Kidney capillary endothelial cell (primary cell): ENCODE data around the gene EYA3.

Source experiments
- DNase-seq: peaks from one replicate; pipeline ENCODE4 v3.0.0-alpha.2; 2018; ENCODE audit warnings: low spot score

EYA3 gene

DNA sequence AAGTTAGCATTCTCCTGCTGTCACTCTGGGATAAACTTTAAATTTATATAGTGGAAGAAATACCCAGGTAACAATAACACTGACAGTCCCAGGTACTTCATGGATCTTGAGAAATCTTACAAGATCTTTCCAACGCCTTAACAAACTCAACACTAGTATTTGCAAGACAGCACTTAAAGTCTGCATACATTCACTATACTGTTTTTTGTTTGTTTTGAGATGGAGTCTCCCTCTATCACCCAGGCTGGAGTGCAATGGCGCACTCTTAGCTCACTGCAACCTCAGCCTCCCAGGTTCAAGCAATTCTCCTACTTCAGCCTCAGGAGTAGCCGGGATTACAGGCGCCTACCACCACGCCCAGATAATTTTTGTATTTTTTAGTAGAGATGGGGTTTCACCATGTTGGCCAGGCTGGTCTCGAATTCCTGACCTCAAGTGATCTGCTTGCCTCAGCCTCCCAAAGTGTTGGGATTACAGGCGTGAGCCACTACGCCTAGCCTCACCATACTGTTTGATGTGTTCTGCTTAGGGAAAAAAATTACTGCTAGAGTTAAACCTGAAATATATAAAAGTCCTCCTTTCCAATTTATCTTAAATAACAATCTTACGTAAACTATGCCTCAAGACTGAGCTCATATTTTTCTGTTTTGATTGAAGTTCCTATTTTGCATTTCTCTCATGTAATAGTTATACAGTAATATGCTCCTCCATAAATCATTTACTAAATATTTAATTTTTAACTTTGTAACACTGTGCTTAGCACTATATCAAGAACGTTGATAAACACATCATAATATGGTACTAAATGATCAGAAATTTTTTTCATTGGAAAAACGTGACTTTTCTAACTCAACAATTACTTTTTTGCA, 17.5 kb downstream of the EYA3 start:
- DNase-seq: no peak

- no peak for DNase-seq
These were observed 20.8 kb downstream of the EYA3 start for GRCh38 chr1:28067523-28068090.

DNA sequence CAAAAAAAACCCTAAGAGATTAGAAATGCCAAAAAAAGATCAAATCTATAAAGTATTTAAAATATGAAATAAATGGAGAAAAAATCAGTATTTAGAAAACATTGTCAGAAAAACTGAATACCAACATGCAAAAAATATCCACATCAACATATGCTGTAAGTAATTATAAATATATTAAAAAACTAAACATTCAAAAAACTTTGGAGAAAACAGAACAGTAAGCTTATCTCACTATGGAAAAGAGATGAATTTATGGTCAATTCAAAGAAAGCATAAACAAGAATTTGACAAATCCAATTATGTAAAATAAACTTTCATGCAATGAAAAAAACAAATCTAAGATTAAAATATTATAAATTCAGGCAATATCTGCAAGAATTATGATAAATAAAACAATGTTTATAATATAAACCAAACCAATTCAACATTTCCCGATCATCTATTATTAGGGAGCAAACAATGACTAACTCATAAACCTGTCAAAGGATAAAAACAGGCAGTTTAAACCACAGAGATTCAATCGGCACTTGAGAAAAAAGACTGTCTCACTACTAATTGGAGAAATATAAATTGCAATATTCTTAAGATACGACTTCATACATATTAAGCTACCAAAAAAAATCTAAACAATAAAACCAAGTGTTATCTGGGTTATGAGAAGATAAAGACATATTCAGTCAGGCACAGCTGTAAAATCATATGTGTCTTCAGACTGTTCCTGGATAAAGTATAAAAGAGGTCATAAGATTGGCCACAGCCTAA, 21.8 kb downstream of the EYA3 start:
- DNase-seq: no peak

DNA sequence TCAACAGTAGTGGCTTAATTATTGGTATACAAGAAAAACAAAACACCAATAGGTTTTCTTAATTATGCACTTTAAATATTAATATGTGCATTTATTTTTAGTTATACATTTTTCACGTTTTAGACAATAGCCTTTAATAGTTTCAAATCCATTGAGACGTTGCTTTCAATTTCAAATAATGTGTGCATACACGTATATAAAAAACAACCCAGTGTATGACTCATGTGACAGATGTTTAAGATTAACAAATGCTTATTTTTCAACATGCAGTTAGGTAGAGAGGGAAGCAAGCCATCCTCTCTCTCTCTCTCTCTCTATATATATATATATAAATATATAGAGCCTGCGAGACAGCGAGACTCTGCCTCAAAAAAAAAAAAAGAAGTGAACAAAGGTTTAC, 24.3 kb downstream of the EYA3 start:
- peak; percentile 56 for DNase-seq

DNA sequence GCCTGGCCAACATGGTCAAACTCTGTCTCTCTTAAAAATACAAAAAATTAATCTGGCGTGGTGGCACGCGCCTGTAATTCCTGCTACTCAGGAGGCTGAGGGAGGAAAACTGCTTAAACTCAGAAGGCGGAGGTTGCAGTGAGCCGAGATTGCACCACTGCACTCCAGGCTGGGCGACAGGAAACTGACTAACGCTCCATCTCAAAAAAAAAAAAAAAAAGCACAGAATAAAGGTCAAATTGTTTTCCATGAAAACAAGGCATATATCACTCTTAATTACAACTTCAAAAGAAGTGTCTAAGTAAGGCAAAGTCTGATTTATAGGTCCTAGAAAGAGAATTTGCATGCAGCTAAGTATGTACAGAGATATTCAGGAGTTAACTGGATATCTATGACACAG, 25.6 kb downstream of the EYA3 start:
- peak; percentile 75 for DNase-seq

GRCh38 chr1:28058971-28059878, 29.2 kb downstream of the EYA3 start:
- DNase-seq: no peak

GRCh38 chr1:28058168-28058567, 30.2 kb downstream of the EYA3 start:
- no peak for DNase-seq

GRCh38 chr1:28056129-28056925, 32.1 kb downstream of the EYA3 start:
- DNase-seq: no peak

DNA sequence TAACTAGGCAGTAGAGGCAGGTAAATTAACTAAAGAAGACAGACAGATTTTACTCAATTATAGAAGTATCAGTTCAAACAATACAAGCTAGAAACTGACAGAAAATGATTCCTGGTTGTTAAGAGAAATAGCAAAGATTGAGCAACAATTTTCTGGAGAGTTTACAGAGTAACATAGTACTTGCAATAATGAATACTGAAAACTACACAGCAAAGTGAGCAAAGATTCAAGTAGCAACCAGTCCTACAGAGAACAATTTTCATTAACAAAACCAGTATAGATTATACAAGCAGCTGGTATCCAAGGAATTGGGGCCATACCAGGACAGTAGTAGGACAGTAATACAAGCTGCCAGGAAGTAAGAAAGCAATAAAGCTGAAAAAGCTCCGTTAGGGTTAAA, 37.6 kb downstream of the EYA3 start:
- no peak for DNase-seq

- DNase-seq: no peak
These were observed 41.7 kb downstream of the EYA3 start for GRCh38 chr1:28046716-28047115.

DNA sequence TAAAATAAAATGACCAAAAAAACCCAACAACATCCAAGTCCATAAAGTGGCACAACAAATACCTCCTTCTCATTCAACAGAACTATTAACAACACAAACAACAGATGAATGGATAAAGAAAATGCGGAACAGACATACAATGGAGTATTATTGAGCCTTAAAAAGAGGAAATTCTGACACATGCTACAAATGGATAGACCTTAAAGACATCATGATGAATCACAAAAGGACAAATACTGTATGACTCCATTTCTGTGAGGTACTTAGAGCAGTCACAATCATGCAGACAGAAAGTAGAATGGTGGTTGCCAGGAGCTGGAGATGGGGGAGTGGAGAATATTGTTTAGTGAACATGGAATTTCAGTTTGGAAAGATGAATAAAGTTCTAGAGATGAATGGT, 42.6 kb downstream of the EYA3 start:
- DNase-seq: peak; percentile 79

- no peak for DNase-seq
These were observed 44.0 kb downstream of the EYA3 start for GRCh38 chr1:28044399-28044798.

GRCh38 chr1:28039341-28039740, 49.1 kb downstream of the EYA3 start:
- DNase-seq: no peak

DNA sequence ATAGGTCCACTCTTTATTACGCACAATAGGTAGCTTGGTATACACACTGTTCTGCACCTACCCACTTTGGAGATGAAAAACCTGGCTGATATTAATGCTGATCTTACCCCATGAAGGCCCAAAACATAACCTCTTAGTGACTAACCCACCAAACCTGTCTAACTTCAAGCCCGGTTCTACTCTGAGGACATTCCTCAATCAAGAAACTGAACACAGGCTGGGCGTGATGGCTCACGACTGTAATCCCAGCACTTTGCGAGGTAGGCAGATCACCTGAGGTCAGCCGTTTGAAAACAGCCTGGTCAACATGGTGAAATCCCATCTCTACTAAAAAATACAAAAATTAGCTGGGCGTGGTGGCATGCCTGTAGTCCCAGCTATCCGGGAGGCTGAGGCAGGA, 50.5 kb downstream of the EYA3 start:
- DNase-seq: no peak

GRCh38 chr1:28037206-28037605, 51.2 kb downstream of the EYA3 start:
- no peak for DNase-seq

DNA sequence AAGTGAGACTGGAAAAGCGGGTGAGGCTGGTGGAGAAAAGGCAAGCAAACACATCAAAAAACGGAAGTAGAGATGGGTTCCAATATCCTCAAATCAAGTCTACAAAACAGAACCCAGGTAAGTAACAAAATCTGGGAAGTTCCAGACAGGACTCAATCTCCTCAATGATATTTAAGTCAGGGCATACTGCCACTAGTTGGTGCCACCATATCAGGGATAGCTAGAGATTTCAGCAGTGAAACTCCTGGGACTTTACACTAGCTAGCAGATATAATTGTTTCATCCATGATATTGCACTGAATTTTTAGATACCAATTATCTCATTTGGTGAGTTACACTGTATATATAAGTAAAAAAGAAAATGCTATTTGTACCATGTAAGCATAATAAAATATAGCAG, 52.0 kb downstream of the EYA3 start:
- no peak for DNase-seq

GRCh38 chr1:28035420-28035819, 53.0 kb downstream of the EYA3 start:
- DNase-seq: no peak

GRCh38 chr1:28032281-28032680, 56.1 kb downstream of the EYA3 start:
- DNase-seq: no peak

DNA sequence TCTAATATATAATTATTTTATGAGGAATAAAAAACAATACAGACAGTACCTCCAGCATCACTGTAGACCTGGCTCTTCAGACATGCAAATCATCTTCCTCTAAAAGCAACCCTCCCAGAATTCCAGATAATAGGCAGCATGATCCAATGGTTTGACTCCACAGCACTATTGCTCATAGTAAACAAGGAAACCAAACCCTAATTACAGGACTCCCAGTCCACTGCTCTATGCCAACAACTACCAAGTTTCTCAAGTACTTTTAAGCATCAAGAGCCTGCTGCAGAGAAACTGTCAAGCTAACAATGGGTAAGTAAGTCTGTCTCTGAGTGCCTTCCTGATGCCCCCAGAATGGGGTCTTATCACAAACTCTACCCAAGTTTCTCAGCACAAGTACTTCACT, 57.2 kb downstream of the EYA3 start:
- DNase-seq: no peak

DNA sequence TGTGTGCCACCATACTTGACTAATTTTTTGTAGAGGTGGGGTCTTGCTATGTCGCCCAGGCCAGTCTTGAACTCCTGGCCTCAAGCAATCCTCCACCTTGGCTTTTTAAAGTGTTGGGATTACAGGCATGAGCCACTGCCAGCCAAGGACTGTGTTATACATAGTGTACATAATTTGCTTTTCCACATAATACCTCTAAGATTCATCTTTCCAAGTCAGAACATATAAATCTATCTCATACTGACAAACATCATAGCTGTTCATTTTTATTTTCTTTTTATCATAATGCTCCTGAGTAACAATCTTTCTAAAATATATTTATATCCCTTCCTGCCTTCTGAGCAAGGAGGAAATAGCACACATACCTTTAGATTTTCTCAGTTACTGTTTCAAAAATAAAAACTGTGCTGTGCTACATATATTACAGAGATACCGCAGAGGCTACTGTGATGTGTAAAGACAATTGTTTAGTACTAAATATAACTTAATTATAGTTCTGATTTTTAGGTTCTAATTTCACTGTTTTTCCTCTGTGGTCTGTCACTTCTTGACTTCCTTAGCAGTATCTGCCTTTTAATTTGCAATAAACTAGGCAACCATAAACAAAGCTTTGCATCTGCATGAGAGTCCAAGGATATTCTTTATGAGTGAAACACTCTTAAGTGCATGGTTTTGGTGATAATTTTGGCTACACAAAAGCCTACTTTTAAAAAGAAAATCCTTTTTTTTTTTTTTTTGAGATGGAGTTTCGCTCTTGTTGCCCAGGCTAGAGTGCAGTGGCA, 59.3 kb downstream of the EYA3 start:
- peak; percentile 57 for DNase-seq
